ENCODE data around the gene WDR7.

The WDR7 gene

DNA sequence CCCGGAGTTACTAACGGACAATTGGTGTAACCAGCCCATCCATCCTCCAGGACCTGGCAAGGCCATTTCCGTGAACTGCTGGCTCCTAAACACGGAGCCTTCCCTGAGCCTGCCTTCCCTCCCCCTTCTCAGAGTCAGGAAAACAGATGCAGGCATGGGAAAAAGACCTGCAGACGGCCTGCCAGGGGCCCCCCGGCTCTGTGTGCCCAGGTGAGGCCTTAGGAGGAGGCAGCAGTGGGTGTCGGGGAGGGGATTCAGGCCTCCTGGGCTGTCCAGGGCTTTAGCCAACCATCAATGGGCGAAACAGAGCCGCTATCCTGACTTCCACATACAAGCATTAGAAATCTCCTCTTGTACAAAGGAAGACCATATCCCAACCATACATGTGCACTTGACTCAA lies 427.5 kb downstream of the WDR7 start:
- no peak for DNase-seq (ENCODE audit: low read depth in 3 of 3)

DNA sequence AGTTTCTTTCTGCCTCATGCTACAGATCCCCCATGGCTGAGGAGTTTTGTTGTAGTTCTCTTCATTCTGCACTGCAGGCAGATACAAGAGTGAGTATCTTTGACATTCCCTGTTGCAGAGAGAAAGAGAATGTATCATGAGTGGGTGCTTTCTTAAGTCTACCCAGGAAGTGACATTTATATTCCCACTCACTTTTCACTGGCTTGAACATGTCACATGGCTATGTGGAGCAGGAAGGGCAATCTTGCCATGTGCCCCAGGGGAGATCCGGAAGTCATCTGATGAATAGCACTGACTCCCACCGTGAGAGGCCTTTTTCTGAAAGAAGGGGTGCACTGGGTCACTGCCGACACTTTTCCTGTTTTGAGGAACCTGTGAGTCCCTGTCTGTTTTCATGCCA lies 429.3 kb downstream of the WDR7 start:
- no peak for DNase-seq (ENCODE audit: low read depth in 3 of 3)

DNA sequence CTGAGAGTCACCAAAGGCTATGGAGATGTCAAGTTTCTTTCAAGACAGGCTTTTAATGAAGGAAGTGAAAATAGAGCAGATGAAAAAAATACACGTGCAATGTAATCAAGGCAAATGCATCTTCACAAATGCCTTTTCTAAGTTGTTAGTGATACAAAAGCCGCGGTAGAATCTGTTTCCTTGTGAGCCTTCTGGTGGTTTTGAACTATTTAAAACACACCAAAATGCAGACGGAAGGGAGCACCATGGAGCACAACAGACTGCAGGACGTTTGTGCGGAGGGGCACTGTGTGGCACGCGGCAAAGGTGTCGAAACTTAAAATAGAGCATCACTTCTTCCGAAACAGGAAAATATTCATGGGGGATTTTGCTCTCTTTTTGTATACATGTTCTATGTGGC lies 430.7 kb downstream of the WDR7 start:
- DNase-seq (ENCODE audit: low read depth in 3 of 3) = no peak

DNA sequence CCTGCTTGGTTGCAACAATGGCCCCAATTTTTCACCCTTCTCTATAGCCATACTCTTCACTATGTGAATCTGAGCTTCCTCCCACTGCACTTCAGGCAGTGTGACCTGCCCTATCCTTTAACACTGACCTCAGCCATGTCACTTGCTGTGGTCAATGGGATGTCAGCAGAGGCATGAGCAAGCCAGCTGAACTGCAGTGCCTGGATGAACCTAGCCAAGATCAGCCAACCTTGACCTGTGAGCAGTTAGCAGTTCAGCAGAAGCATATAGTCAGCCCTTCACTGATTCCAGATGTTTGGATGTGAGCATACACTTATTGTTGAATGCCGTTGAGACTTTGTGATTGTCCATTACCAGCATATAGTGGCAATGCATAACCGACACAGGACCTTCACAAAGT lies 432.3 kb downstream of the WDR7 start:
- no peak for DNase-seq (ENCODE audit: low read depth in 3 of 3)

DNA sequence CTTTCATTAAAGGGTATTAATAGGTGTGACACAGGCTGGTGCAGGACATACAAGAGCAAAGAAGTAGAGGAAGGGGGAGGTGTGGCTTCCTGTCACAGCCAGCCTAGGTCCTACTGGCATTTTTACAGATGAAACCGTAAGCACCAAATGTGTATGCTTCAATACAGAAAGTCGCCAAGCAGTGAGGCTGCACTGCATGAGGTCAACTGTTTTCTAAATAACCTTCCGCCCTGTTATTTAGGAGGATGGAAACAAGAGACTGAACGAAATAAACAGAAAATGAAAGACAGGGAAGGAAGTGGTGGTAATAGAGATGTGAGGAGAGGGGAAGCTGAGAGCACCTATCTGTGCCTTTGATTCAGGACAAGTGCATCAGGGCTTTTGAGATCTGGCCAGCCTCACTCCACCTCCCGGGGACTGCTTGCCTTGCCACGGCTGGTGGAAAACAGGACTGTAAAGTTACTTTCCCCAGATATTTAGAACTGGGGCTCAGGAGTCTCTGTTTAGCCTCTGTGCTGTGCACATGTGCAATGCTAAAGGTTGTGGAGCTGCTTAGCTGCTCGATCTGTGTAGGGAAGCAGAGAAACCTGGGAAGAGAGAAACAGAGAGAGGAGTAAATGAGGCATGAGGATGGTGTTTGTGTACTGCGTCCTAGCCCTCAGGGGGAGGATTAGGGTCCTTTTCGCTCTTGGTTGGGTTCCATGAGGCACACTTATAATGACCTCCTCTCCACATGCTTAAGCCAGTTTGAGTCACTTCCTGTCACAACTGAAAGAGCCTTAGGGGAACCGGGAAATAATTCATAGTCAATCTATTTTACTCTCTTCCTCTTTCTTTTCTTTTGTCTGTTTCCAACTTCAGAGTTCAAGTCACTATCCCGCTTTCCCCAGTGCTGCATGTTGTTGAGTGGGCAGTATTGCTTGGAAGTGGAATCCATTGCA lies 433.4 kb downstream of the WDR7 start:
- no peak for DNase-seq (ENCODE audit: low read depth in 3 of 3)

DNA sequence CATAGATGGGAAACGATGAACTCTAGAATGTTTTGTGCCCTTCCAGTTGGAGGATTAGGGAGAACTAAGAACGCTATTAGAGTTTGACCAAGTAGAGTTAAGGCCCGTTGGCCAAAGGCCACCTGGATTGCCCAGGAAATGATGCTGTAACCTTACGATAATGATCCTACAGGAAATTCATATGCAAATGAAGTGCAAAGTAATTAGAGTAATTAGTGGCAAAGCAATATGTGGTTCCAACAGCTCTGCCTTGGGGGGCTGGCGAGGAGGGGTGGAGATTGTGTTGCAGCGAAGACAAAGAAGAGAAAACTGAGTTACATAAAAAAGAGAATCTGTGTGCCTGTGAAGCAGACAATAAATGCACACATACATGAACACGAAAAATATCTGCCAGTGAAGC lies 434.2 kb downstream of the WDR7 start:
- no peak for DNase-seq (ENCODE audit: low read depth in 3 of 3)

DNA sequence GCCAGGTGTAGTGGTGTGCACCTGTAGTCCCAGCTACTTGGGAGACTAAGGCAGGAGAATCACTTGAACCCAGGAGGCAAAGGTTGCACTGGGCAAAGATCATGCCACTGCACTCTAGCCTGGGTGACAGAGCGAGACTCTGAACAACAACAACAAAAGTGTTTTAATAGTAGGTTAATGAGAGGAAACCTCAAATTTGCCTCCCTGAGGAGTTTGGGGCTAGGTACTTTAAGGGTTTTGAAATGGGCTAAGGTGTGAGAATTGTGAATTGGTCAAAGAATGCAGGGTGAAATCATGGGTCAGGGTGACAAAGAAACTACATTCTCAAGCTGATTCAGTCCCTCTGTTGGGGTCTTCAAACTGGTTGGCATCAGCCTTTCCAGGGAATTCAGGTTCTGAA lies 435.0 kb downstream of the WDR7 start:
- DNase-seq (ENCODE audit: low read depth in 3 of 3) = no peak

All from stimulated activated CD4-positive, alpha-beta T cell treated with anti-CD3 and anti-CD28 coated beads, TNF-alpha, amount 100 ng/mL, for 4 hours (primary cell).